Measurements from ENCODE around the gene FUOM.

The FUOM gene

DNA sequence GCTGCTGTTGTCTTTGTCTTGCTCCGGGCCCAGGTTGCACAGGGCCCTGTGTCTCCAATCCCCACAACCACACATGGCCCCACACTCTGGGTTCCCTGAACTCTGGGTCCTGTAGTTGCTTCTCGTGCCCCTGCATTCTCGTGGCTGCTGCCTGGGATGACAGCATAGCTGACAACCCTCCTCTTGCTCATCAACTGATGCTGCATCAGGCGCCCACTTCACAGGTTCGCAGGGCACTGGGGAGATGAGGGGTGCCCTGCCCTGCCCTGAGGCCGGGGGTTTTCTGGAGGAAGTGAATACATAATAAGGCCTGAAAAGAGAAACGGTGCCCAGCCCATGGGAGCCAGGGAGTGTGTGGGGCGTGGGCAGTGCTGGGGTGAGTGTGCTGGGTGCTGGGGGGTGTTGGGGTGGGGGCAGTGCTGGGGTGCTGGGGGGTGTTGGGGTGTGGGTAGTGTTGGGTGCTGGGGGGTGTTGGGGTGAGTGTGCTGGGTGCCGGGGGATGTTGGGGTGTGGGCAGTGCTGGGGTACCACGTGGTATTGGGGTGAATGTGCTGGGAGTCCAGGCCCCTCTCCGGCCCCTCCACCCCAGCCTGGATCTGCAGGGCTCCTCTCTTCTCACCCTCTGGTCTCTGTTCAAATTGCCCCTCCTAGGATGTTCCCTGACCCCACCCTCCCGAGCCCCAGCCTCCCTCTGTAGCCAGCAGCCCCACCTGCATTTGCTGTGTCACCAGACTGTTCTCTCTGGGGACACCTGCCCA, 34.1 kb upstream of the FUOM start:
- TF ChIP-seq, protein P1, sequence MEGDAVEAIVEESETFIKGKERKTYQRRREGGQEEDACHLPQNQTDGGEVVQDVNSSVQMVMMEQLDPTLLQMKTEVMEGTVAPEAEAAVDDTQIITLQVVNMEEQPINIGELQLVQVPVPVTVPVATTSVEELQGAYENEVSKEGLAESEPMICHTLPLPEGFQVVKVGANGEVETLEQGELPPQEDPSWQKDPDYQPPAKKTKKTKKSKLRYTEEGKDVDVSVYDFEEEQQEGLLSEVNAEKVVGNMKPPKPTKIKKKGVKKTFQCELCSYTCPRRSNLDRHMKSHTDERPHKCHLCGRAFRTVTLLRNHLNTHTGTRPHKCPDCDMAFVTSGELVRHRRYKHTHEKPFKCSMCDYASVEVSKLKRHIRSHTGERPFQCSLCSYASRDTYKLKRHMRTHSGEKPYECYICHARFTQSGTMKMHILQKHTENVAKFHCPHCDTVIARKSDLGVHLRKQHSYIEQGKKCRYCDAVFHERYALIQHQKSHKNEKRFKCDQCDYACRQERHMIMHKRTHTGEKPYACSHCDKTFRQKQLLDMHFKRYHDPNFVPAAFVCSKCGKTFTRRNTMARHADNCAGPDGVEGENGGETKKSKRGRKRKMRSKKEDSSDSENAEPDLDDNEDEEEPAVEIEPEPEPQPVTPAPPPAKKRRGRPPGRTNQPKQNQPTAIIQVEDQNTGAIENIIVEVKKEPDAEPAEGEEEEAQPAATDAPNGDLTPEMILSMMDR (IDR thresholded peaks at IDR 0.05) = no peak

DNA sequence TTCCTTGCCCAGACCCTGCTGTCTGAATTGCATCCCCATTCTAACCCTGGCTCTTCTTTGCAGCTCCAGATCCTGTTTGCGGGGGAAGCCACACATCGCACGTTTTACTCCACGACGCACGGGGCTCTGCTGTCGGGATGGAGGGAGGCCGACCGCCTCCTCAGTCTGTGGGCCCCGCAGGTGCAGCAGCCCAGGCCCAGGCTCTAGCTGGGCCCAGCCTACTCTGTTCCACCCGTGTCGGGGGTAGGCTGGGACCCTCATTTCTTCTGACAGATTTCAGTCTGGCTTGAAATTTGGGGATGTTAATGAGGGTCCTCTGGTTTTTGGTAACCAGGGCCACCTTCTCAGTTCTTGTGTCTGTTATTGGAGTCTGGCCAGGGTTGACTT, 33.4 kb upstream of the FUOM start:
- TF ChIP-seq, protein P1 (IDR thresholded peaks at IDR 0.05) = no peak

DNA sequence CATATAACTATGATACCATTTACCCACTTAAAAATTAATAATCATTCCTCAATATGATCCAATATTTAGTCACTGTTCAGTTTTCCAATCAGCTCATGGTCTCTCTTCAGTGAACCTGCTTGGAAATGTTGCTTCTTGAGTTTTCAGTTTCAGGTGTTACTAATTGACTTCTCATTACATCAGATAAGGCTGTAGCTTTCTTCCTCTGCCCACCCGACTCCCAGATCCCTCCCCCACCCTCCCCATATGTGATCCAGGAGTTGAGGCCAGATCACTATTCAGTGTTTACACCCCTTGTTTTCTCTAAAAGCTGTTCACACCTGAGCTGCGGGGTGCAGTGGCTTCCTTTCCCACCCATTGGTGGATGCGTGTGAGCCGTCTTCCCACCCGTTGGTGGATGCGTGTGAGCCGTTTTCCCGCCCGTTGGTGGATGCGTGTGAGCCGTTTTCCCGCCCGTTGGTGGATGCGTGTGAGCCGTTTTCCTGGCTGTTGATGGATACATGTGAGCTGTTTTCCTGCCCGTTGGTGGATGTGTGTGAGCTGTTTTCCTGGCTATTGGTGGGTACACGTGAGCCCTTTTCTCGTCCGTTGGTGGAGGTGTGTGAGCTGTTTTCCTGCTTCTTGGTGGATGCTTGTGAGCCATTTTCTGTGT, 32.9 kb upstream of the FUOM start:
- TF ChIP-seq, protein P1 (IDR thresholded peaks at IDR 0.05) = no peak

DNA sequence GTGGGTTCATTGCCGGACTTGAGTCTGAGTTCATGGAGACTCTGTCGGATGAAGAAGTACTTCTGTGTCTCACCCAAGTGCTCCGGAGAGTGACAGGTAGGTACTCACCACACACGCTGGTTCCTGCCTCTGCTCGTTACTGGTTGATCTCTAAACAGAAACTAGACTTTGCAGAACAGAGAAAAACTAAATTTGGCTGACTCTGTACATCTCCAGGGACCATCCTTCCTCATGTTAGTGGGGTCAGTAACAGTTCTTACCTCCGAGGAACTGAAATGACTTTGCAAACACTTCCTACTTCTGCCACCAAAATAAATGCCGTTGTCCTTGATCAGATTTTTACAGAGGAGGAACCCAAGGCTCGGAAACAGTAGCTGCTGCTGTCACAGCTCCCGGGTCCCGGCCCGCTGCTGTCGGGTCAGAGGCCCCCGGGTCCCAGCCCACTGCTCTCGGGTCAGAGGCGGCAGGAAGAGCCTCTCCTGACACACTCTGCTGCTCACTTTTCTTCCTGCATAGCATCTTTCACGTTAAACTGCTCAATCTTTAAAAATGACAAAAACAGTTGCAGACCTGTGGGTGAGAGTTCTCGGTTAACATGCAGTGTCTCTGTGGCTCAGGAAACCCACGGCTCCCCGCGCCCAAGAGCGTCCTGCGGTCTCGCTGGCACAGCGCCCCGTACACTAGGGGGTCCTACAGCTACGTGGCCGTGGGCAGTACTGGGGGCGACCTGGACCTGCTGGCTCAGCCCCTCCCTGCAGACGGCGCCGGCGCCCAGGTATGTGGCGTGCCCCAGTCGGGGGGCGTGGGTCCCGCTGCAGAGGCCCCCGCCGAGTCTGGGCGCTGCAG, 31.4 kb upstream of the FUOM start:
- TF ChIP-seq, protein P1 (IDR thresholded peaks at IDR 0.05) = no peak

DNA sequence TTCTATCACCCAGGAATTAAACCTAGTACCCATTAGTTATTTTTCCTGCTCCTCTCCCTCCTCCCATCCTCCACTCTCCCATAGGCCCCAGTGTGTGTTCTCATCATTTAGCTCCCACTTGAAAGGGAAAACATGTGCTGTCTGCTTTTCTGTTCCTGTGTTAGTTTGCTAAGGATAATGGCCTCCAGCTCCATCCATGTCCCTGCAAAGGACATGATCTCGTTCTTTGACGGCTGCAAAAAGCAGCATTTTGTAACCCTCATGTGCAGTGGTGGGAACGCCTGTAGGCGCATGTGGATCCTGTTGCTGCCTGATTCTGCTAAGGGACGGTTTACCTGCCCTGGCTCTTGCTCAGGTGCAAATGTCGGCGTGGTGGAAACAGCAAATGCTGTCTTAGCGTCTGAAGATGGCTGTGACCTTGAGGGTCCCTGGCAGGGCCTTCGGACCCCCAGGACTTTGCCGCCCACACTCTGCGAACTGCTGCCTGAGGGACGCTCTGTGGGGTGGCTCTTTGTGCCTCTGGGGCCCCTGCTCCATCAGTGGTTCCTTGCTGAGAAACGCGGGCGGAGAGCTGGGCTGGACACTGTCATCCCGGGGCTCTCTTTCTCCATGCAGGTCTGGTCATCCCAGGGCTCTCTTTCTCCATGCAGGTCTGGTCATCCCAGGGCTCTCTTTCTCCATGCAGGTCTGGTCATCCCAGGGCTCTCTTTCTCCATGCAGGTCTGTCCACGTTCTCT, 30.6 kb upstream of the FUOM start:
- TF ChIP-seq, protein P1 (IDR thresholded peaks at IDR 0.05) = no peak

DNA sequence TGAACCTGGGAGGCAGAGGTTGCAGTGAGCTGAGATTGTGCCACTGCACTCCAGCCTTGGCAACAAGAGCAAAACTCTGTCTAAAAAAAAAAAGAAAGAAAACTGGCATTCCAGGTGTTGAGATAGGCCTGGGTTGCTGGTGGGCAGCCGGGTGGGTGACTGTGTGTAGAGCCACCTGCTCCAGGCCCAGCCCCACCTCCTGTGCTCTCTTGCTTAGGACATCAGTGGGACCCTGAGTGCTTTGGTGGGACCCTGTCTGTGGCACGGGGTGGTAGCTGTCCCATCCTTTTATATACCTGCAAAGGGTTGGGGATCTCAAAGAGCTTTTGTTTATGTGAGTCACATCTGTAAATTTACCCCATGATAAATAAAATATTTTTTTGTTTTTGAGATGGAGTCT, 27.4 kb upstream of the FUOM start:
- TF ChIP-seq, protein P1 (IDR thresholded peaks at IDR 0.05) = no peak

DNA sequence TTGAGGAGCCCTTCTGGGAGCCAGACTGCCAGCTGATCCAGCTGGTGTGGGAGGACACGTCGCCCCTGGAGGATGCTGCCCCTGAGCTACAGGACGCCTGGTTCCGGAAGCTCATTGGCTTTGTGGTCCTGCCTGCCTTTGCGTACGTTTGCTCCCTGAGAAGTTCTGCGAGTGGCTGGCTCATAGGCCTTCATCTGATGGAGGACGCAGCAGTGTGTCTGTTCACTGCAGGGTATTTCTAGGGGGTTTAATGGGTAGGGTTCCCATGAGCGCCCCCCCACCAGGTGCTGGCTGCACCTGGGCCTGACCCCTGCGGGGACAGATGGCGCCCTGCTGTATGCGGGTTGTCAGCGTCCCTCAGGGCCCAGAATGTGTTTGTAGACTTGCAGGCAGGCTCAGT, 26.3 kb upstream of the FUOM start:
- TF ChIP-seq, protein P1 (IDR thresholded peaks at IDR 0.05) = no peak

Data from LNCAP (cell line).